Mesothelial cell of epicardium (in vitro differentiated cells): ENCODE results near the gene SPARC. TPM values are rescaled to one million over a fixed set of nuclear protein-coding genes. Genes with fewer than 3 reads are reported as not detected.
"Not testable (repeated sequence)": the region's sequence is repeated elsewhere in the genome, so short reads cannot be mapped to it uniquely, and the experiment has no call there.

Experiments
- DNase-seq, 2 experiments: peaks; one replicate each; pipeline ENCODE4 v3.0.0; 2021; ENCODE audit warnings: low spot score in 2 of 2; ENCODE audit not compliant: unreplicated experiment in 2 of 2
- H3K27ac Mint-ChIP-seq: 2 replicates; pipeline ENCODE4 v1.8.0; 2021; ENCODE audit warnings: mixed read lengths
- H3K27me3 Mint-ChIP-seq: 2 replicates; pipeline ENCODE4 v1.8.0; 2021; ENCODE audit warnings: low read depth, mixed read lengths
- H3K36me3 Mint-ChIP-seq: 2 replicates; pipeline ENCODE4 v1.8.0; 2021; ENCODE audit warnings: mixed read lengths
- H3K4me1 Mint-ChIP-seq: 2 replicates; pipeline ENCODE4 v1.8.0; 2021; ENCODE audit warnings: mixed read lengths
- H3K4me3 Mint-ChIP-seq: 2 replicates; pipeline ENCODE4 v1.8.0; 2021; ENCODE audit warnings: mild to moderate bottlenecking, moderate library complexity, mixed read lengths
- H3K9me3 Mint-ChIP-seq: 2 replicates; pipeline ENCODE4 v1.8.0; 2021; ENCODE audit warnings: mixed read lengths
- total RNA-seq: library from RNA; stranded (reverse); gene quantifications from 3 replicates; pipeline ENCODE4 v1.2.1, GENCODE V29; 2021
- TF ChIP-seq, protein P1 (sequence below): fragments of 200-600 bp; sonication (generic); IDR thresholded peaks from one replicate; pipeline ENCODE4 v1.5.0; 2021; ENCODE audit warnings: antibody characterized with exemption; ENCODE audit not compliant: unreplicated experiment

Gene SPARC
- total RNA-seq, 1 donor from 2014 or later = 2,843 TPM

DNA sequence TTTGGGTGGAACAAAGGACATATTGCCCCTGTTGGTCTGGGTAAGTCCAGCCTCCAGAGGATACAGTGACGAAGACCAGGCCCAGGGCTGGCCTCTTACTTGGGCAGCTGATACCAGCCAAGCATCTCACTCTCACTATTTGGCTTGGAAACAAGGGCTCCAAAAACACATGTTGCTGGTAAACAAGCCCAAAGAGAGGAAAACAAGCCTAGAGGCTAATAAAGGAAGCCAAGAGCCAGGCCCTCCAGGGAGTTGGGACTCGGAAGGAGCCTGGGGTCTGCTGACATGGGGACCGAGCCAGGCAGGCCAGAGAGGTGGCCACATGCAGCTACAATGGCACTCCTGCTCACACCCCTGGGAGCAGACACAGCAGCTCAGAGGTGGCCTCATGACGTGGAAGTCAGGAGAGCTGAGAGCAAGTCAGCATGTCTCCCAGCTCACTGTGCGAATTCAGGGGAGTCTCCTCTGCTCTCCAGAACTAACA is 5.7 kb downstream of the SPARC start:
- TF ChIP-seq, protein P1, sequence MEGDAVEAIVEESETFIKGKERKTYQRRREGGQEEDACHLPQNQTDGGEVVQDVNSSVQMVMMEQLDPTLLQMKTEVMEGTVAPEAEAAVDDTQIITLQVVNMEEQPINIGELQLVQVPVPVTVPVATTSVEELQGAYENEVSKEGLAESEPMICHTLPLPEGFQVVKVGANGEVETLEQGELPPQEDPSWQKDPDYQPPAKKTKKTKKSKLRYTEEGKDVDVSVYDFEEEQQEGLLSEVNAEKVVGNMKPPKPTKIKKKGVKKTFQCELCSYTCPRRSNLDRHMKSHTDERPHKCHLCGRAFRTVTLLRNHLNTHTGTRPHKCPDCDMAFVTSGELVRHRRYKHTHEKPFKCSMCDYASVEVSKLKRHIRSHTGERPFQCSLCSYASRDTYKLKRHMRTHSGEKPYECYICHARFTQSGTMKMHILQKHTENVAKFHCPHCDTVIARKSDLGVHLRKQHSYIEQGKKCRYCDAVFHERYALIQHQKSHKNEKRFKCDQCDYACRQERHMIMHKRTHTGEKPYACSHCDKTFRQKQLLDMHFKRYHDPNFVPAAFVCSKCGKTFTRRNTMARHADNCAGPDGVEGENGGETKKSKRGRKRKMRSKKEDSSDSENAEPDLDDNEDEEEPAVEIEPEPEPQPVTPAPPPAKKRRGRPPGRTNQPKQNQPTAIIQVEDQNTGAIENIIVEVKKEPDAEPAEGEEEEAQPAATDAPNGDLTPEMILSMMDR = no peak
- no peak for DNase-seq
- Mint-ChIP-seq H3K4me3 (peak overlapping the region; percentile 16), H3K9me3 (no peaks in the 10 kb centered on the region), H3K36me3 (peaks cover 8% of the 10 kb centered on the region), H3K27me3 (no peaks in the 10 kb centered on the region), H3K27ac (peak overlapping the region; percentile 78), H3K4me1 (peaks cover 81% of the 10 kb centered on the region)

DNA sequence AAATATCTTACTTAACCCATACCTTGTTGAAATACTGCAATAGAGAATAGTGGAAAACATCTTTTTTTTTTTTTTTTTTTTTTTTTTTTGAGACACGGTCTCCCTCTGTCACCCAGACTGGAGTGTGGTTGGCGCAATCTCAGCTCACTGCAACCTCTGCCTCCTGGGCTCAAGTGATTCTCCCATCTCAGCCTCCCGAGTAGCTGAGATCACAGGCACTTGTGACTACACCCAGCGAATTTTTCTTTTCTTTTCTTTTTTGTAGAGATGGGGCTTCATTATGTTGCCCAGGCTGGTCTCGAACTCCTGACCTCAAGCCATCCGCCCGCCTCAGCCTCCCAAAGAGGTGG is 6.6 kb downstream of the SPARC start:
- not testable (repeated sequence) for H3K27me3 Mint-ChIP-seq, DNase-seq, H3K4me3 Mint-ChIP-seq, H3K9me3 Mint-ChIP-seq
- Mint-ChIP-seq H3K27ac (peak overlapping the region; percentile 15), H3K4me1 (peaks cover 86% of the 10 kb centered on the region), H3K36me3 (peaks cover 11% of the 10 kb centered on the region)

DNA sequence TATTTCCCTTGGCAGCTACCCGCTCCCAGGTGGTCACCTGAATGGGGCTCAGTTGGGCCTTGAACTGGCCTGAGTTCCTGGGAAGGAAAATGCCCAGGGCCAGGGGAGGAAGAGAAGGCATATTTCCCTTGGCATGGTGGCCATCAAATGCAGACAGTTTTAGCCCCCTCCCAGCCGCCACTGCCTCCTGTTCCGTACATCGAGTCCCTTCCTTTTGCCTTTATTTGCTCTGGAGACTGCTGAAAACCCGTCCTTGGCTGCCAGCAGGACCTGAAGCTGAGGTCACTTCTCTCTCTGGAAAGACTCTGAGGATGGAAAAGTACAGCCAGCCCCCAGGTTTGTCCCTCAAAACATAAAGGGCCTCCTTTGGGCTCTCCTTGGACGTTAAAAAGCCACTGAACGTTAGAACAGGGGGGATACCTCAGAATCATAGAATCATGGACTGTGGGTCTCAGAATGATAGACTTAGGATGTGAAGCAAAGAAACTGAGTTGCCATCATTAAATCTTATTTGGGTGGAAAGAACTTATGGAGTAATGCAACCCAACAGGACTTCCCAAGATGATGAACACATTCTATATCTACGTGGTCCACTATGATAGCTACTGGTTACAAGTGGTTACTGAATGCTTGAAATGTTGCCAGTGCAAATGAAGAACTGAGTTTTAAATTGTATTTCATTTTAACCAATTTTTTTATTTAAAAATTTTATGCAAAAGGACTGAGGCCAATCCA is 7.1 kb downstream of the SPARC start:
- H3K27ac Mint-ChIP-seq = peak overlapping the region; percentile 92
- DNase-seq = no peak
- TF ChIP-seq, protein P1 = no peak
- no peaks in the 10 kb centered on the region for H3K9me3 Mint-ChIP-seq
- H3K36me3 Mint-ChIP-seq = peaks cover 12% of the 10 kb centered on the region
- no peak overlapping the region for H3K4me3 Mint-ChIP-seq
- peaks cover 85% of the 10 kb centered on the region for H3K4me1 Mint-ChIP-seq
- no peaks in the 10 kb centered on the region for H3K27me3 Mint-ChIP-seq

DNA sequence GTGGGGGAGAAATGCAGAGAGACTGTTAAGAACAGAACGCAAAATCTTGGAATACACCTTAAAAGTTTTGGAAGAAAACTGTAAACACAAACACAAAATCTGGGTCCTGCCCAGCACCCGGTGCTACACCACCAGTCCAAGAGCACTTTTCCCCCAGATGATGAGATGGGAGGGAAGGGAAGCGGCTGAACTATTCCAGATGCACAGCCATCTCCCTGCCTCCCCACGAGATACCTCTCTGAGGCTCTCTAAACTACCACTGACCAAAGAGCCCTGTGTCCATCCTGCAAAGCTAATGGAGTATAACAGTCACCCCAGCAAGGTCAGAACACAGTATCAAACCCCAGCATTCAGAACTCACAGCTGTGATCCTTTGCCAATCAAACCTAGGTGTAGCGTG is 8.0 kb downstream of the SPARC start:
- peak overlapping the region; percentile 13 for H3K4me3 Mint-ChIP-seq
- peak overlapping the region; percentile 92 for H3K27ac Mint-ChIP-seq
- TF ChIP-seq, protein P1 = no peak
- peaks cover 18% of the 10 kb centered on the region for H3K36me3 Mint-ChIP-seq
- no peak for DNase-seq
- H3K4me1 Mint-ChIP-seq = peaks cover 78% of the 10 kb centered on the region
- no peaks in the 10 kb centered on the region for H3K9me3 Mint-ChIP-seq
- H3K27me3 Mint-ChIP-seq = no peaks in the 10 kb centered on the region

DNA sequence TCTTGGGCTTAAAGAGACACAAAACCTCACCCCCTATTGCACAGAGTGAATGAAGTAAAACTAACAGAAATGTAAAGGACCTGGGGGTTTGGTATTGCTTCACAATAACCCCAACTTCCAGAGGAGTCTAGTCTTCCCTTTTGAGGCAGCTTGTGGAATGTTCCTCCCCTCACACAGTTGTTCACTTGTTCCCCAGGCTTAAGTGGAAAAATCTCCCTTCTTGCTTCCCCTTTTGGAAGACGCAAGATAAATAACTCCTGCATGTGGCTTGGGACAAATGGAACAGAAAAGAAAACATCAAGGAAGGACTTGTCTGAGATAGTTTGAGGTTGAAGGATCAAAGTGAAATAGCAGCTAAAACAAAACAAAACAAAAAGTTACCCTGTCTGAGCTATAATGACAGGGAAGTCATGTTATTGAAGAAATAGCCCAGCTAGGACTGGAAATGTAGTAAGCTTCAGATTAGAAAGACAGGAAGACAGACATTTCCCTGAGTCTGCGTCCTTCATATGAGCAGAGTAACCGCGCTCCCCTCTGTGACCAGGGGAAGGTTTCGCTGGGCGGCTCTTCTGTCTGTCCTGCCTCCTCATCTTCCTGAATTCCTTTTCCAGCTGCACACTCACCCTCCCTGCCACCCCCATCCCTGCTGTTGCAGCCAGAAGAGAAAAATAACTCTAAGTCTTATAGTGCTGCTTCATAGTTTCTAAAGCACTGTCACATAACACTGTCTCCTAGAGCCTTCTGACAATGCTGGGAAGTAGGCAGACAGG is 8.8 kb downstream of the SPARC start:
- Mint-ChIP-seq H3K4me3 (no peak overlapping the region), H3K4me1 (peaks cover 74% of the 10 kb centered on the region), H3K27me3 (no peaks in the 10 kb centered on the region), H3K36me3 (peaks cover 25% of the 10 kb centered on the region), H3K9me3 (no peaks in the 10 kb centered on the region), H3K27ac (peak overlapping the region; percentile 92)
- TF ChIP-seq, protein P1 = no peak
- no peak for DNase-seq

DNA sequence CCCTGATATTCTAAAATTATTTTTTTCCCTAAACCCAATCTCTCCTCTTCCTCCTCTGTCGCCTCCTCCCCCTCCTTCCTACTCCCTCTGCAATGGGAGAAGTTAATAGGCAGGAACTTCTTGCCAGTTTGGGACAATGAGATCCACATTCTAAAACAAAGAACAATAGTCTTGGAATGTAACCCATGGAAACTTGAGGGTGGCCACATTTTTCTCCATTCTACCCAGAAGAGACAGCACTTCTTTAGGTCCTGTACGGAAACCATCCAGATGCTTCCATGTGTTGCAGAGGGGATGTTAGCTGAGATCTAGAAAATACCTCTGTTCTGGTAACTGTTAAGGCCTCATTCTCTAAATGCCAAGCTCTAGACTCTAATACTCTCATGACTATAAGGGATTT is 10.0 kb downstream of the SPARC start:
- H3K27me3 Mint-ChIP-seq = no peaks in the 10 kb centered on the region
- H3K27ac Mint-ChIP-seq = peak overlapping the region; percentile 92
- no peak for DNase-seq
- TF ChIP-seq, protein P1 = no peak
- H3K36me3 Mint-ChIP-seq = peaks cover 30% of the 10 kb centered on the region
- H3K4me3 Mint-ChIP-seq = no peak overlapping the region
- H3K4me1 Mint-ChIP-seq = peaks cover 72% of the 10 kb centered on the region
- H3K9me3 Mint-ChIP-seq = no peaks in the 10 kb centered on the region
